ENCODE data around the gene CLSTN2.

Gene CLSTN2

DNA sequence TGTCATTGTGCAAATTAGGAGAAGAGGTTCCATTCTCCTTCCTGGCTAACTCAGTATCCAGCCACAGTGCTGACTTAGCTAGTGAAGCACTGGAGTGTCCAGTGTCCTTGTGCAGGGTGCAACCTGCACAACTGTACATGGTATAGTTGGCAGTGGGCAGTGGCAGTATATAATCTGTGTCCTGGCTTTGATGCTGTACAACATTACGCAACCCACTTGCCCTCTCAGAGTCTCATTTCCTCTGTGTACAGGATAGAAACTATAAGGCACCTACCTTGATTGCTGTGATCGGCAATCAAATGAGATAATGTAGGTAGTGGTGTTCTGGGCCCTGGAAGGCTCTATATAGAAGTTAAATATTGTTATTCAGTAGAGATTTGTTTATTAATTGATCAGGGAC is 333.6 kb downstream of the CLSTN2 start:
- H3K4me3 ChIP-seq (replicated peaks; ENCODE audit: low read depth, low read length): no peak overlapping the region
- DNase-seq (ENCODE audit: extremely low read depth, low read depth): no peak

DNA sequence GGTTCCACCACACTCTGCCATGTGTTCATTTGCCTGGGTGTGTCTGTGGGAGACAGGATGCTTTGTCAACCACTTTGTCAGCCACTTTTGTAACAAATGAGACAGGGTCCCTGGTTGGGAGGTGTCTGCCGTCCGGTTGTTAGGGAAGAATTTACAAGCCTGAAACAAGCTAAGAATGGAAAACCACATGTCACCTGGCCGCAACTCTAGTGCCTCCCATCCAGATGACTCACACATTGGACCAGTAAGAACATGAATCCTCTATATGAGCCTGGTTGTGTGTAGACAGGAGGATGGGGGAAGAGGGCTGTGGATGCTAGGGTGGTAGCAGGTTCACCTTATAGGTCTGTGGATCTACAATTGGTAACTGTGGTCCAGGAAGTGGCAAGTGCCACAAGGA is 335.3 kb downstream of the CLSTN2 start:
- H3K4me3 ChIP-seq (replicated peaks; ENCODE audit: low read depth, low read length): no peak overlapping the region
- DNase-seq (ENCODE audit: extremely low read depth, low read depth): no peak
- TF ChIP-seq, protein P1, sequence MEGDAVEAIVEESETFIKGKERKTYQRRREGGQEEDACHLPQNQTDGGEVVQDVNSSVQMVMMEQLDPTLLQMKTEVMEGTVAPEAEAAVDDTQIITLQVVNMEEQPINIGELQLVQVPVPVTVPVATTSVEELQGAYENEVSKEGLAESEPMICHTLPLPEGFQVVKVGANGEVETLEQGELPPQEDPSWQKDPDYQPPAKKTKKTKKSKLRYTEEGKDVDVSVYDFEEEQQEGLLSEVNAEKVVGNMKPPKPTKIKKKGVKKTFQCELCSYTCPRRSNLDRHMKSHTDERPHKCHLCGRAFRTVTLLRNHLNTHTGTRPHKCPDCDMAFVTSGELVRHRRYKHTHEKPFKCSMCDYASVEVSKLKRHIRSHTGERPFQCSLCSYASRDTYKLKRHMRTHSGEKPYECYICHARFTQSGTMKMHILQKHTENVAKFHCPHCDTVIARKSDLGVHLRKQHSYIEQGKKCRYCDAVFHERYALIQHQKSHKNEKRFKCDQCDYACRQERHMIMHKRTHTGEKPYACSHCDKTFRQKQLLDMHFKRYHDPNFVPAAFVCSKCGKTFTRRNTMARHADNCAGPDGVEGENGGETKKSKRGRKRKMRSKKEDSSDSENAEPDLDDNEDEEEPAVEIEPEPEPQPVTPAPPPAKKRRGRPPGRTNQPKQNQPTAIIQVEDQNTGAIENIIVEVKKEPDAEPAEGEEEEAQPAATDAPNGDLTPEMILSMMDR (IDR thresholded peaks at IDR 0.05; ENCODE audit: low read depth, low read length, missing control alignments): no peak

More for the DNA sequence above, 333.6 kb downstream of the CLSTN2 start:
- TF ChIP-seq, protein P1 (IDR thresholded peaks at IDR 0.05; ENCODE audit: low read depth, low read length, missing control alignments): no peak

DNA sequence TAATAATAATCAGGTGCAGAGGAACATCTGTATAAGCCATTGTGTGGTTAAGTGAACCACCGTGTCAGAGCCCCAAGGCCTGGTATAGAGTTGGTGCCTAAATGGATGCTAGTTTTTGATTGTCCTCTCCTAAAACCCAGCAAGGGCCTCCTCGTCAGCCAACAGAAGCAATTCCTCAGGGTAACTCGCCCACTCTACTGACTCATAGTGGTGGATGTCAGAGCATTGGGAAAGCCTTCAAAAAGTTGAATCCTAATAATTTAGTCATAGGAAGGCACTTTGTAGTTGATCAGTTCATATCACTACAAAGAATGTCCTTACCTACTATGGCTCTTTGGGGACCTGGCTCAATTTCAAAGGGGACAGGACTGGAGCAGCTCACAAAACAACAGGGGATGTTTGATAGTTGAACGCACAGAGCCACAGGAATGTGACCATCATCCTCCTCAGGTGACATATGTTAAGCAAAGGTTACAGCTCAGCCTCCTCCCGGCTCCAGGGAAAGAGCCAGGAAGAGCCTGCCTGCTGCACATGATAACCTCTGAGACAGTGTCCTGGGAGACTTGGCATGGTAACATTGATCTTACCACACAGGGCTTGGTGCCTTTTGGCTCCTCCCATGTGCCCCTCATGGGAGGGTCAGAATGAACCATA is 338.7 kb downstream of the CLSTN2 start:
- TF ChIP-seq, protein P1 (IDR thresholded peaks at IDR 0.05; ENCODE audit: low read depth, low read length, missing control alignments): no peak
- H3K4me3 ChIP-seq (replicated peaks; ENCODE audit: low read depth, low read length): no peak overlapping the region
- DNase-seq (ENCODE audit: extremely low read depth, low read depth): no peak

DNA sequence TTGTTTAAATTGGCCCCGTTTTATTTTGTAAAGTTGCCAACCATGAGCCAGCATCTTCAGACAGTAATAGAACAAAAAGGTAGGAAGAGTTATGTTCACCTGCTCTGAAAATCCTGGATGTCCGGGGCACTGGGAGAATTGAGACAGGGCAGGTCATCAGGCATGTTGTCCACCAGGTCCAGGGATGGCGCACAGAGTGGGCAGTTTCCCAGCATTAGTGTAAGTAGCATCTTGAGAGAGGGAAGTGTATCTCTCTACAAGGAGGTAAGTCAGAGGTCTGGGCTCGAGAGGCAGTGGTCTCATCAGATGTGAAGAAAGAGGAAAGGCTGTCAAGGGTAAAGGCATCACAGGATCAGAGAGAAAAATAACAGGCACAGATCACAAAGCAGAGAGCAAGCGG is 339.4 kb downstream of the CLSTN2 start:
- no peak for DNase-seq (ENCODE audit: extremely low read depth, low read depth)
- no peak overlapping the region for H3K4me3 ChIP-seq (replicated peaks; ENCODE audit: low read depth, low read length)
- TF ChIP-seq, protein P1 (IDR thresholded peaks at IDR 0.05; ENCODE audit: low read depth, low read length, missing control alignments): no peak

DNA sequence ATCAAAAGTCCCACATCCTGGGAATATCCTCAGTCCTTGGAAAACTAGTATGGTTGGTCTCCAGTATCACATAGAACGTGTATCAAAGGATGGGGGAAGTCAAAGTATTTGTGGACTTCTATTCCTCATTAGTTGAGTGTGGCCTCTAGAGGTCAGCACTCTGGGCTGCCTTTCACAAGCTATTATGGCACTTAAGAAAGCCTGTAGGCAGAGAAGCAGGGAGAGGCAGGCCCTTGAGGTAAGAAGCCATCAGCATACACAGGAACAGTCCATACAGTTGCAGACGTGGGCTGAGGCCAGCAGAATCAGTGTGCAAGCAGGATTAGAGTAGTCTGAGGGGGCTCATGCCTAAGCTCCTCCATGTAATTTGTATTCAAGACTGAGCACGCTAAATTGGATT is 341.7 kb downstream of the CLSTN2 start:
- DNase-seq (ENCODE audit: extremely low read depth, low read depth): no peak
- H3K4me3 ChIP-seq (replicated peaks; ENCODE audit: low read depth, low read length): no peak overlapping the region
- TF ChIP-seq, protein P1 (IDR thresholded peaks at IDR 0.05; ENCODE audit: low read depth, low read length, missing control alignments): no peak

DNA sequence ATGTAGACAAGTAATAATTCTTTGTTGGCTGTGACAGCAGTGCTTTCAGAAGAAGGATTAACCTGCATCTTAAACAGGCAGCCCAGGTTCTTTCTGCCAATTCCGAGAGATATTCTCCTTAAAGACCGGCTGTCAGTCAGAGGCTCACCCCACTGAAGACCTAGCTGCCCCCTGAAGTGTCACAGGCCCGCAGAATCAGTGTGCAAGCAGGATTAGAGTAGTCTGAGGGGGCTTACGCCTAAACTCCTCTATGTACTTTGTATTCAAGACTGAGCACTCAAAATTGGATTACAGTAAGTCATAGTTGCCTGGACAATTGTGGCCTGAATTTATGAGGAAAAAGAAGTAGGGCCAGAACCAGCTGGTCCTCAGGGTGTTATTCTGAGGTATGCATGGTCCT is 342.9 kb downstream of the CLSTN2 start:
- no peak overlapping the region for H3K4me3 ChIP-seq (replicated peaks; ENCODE audit: low read depth, low read length)
- DNase-seq (ENCODE audit: extremely low read depth, low read depth): no peak
- TF ChIP-seq, protein P1 (IDR thresholded peaks at IDR 0.05; ENCODE audit: low read depth, low read length, missing control alignments): no peak

DNA sequence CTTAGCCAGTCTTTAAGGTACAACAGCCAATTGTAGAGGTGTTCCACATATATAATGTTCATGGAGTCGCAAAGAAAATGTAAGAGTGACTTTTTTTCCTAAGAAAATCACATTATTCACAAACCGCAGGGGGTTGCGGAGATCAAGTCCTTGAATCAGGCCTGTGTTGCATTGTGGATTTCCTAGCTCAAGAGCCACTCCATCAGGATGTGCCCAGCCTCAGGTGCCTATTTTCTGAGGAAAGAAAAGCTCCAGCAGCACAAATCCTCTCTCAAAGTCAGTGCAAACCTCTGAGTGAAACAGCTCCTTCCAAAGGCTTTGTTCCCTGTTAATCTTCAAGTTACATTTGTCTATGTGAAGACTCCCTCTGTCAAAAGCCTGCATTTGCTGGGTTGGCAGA is 349.4 kb downstream of the CLSTN2 start:
- H3K4me3 ChIP-seq (replicated peaks; ENCODE audit: low read depth, low read length): no peak overlapping the region
- no peak for DNase-seq (ENCODE audit: extremely low read depth, low read depth)
- TF ChIP-seq, protein P1 (IDR thresholded peaks at IDR 0.05; ENCODE audit: low read depth, low read length, missing control alignments): no peak

Measured in HFF-Myc (cell line).